ENCODE data around the gene SPAG17.

The SPAG17 gene

DNA sequence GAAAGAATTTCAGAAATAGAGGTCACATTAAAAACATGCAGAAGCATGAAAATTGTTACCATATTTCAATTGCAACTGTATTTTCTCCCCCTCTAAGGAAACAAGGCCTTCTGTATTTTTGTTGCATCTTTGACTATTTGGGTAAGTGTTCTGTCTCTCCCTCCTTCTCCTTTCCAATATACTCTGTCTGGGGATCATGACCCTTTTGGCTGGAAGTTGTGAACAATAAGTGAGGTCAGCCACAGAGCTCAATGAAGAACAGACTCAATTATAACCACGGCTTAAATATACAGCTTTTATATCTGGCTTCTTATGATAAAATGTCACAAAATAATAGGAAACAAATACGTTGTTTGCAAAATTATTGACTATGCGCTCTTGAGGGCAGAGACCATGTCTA, 47.1 kb downstream of the SPAG17 start:
- no peaks in the 10 kb centered on the region for H3K9me3 ChIP-seq (ENCODE audit: insufficient read depth, low read length, severe bottlenecking)
- H3K9ac ChIP-seq (ENCODE audit: low read depth, low read length): no peak overlapping the region
- no peak overlapping the region for H3K27ac ChIP-seq (ENCODE audit: low read length)
- DNase-seq (no peak), ATAC-seq (ENCODE audit: insufficient read depth, low read depth) (no peak)
- H3K4me1 ChIP-seq (ENCODE audit: insufficient read depth, low read length): no peaks in the 10 kb centered on the region
- H4K20me1 ChIP-seq (ENCODE audit: insufficient read depth, low read length): no peaks in the 10 kb centered on the region
- no peak overlapping the region for H3K4me3 ChIP-seq (ENCODE audit: low read depth in 1 of 2, low read length in 2 of 2)
- TF ChIP-seq, protein P1, sequence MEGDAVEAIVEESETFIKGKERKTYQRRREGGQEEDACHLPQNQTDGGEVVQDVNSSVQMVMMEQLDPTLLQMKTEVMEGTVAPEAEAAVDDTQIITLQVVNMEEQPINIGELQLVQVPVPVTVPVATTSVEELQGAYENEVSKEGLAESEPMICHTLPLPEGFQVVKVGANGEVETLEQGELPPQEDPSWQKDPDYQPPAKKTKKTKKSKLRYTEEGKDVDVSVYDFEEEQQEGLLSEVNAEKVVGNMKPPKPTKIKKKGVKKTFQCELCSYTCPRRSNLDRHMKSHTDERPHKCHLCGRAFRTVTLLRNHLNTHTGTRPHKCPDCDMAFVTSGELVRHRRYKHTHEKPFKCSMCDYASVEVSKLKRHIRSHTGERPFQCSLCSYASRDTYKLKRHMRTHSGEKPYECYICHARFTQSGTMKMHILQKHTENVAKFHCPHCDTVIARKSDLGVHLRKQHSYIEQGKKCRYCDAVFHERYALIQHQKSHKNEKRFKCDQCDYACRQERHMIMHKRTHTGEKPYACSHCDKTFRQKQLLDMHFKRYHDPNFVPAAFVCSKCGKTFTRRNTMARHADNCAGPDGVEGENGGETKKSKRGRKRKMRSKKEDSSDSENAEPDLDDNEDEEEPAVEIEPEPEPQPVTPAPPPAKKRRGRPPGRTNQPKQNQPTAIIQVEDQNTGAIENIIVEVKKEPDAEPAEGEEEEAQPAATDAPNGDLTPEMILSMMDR (IDR thresholded peaks at IDR 0.05; ENCODE audit: borderline replicate concordance, extremely low read depth, low read length, poor library complexity, severe bottlenecking): no peak
- TF ChIP-seq EZH2 (IDR thresholded peaks at IDR 0.05; ENCODE audit: borderline replicate concordance, low read depth, low read length, severe bottlenecking): no peak
- H3K27me3 ChIP-seq (ENCODE audit: insufficient read depth, low read length, poor library complexity): peaks cover 6% of the 10 kb centered on the region
- H3K79me2 ChIP-seq (ENCODE audit: insufficient read depth, low read length): no peaks in the 10 kb centered on the region
- no peaks in the 10 kb centered on the region for H3K36me3 ChIP-seq (ENCODE audit: insufficient read depth, low read length)
- no peak overlapping the region for H3K4me2 ChIP-seq (ENCODE audit: insufficient read depth, low read length)
- no peak overlapping the region for H2AFZ ChIP-seq (ENCODE audit: low read depth, low read length)

DNA sequence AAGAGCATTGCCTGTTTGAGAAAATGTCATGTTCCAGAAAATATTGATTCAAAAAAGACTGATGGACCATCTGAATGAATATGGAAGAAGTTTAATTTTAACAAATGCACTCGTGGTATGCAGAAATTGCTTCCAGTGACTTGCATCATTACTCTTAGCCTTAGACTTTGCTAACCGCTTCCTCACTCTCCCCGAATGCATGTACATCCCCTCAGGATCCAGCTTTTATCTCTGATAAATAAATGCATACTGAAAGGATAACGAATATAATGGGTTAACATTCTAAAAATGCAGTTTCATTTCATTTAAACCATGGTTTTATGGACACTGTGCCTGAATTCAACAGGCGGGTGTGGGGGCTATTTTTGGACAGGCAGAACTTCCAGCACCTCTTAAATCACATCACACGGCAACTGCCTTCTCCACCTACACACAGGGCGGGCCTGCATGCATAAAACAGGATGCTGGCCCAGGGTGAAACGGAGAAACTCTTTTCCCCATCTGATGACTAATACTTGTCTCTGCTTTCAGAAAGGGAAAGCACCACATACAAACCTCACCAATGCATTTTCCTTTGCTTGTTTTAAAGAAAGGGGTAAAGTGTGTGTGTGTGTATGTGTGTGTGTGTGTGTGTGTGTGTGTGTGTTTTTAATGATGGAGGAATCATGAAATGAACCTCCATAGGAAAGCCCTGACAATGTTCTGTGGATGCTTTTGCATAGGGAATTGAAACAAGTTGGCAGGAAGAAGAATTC, 48.7 kb downstream of the SPAG17 start:
- Histone ChIP-seq H3K4me3 (ENCODE audit: low read depth in 1 of 2, low read length in 2 of 2) (no peak overlapping the region), H2AFZ (ENCODE audit: low read depth, low read length) (no peak overlapping the region), H3K4me1 (ENCODE audit: insufficient read depth, low read length) (no peaks in the 10 kb centered on the region), H4K20me1 (ENCODE audit: insufficient read depth, low read length) (no peaks in the 10 kb centered on the region), H3K27ac (ENCODE audit: low read length) (no peak overlapping the region), H3K9ac (ENCODE audit: low read depth, low read length) (no peak overlapping the region), H3K4me2 (ENCODE audit: insufficient read depth, low read length) (no peak overlapping the region), H3K9me3 (ENCODE audit: insufficient read depth, low read length, severe bottlenecking) (no peaks in the 10 kb centered on the region), H3K79me2 (ENCODE audit: insufficient read depth, low read length) (no peaks in the 10 kb centered on the region), H3K36me3 (ENCODE audit: insufficient read depth, low read length) (no peaks in the 10 kb centered on the region), H3K27me3 (ENCODE audit: insufficient read depth, low read length, poor library complexity) (peaks cover 6% of the 10 kb centered on the region)
- TF ChIP-seq EZH2 (IDR thresholded peaks at IDR 0.05; ENCODE audit: borderline replicate concordance, low read depth, low read length, severe bottlenecking): no peak
- TF ChIP-seq, protein P1 (IDR thresholded peaks at IDR 0.05; ENCODE audit: borderline replicate concordance, extremely low read depth, low read length, poor library complexity, severe bottlenecking): no peak
- no peak for ATAC-seq (ENCODE audit: insufficient read depth, low read depth)
- no peak for DNase-seq

DNA sequence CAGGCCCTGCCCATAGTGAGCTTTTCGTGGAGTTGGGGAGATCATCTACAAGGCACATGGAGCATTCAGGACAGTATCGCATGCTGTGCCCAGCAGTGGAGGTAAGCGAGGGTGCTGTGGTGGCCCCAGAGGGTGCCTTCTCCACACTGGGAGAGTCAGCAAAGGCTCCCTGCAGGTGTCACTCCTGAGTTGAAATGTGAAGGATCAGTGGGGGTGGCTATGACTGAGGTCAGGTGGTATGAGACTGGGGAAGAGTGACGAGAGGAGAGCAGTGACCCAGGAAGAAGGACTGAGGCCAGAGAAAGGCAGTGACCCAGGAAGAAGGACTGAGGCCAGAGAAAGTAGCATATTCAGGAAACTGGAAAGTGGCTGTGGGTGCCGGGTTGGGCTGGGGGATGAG, 53.0 kb downstream of the SPAG17 start:
- DNase-seq: no peak

More for the DNA sequence above, 53.0 kb downstream of the SPAG17 start:
- Histone ChIP-seq H3K27me3 (ENCODE audit: insufficient read depth, low read length, poor library complexity) (peaks cover 6% of the 10 kb centered on the region), H3K27ac (ENCODE audit: low read length) (no peak overlapping the region), H2AFZ (ENCODE audit: low read depth, low read length) (no peak overlapping the region), H3K79me2 (ENCODE audit: insufficient read depth, low read length) (no peaks in the 10 kb centered on the region), H3K36me3 (ENCODE audit: insufficient read depth, low read length) (no peaks in the 10 kb centered on the region), H3K9ac (ENCODE audit: low read depth, low read length) (no peak overlapping the region), H3K4me3 (ENCODE audit: low read depth in 1 of 2, low read length in 2 of 2) (no peak overlapping the region), H3K4me1 (ENCODE audit: insufficient read depth, low read length) (no peaks in the 10 kb centered on the region), H3K4me2 (ENCODE audit: insufficient read depth, low read length) (no peak overlapping the region), H4K20me1 (ENCODE audit: insufficient read depth, low read length) (no peaks in the 10 kb centered on the region), H3K9me3 (ENCODE audit: insufficient read depth, low read length, severe bottlenecking) (no peaks in the 10 kb centered on the region)
- no peak for ATAC-seq (ENCODE audit: insufficient read depth, low read depth)
- TF ChIP-seq, protein P1 (IDR thresholded peaks at IDR 0.05; ENCODE audit: borderline replicate concordance, extremely low read depth, low read length, poor library complexity, severe bottlenecking): no peak
- TF ChIP-seq EZH2 (IDR thresholded peaks at IDR 0.05; ENCODE audit: borderline replicate concordance, low read depth, low read length, severe bottlenecking): no peak
